ENCODE results near the gene BIRC7. TPM values are rescaled to one million over a fixed set of nuclear protein-coding genes. Genes with fewer than 3 reads are reported as not detected.

BIRC7 gene
- total RNA-seq, 1 experiment from 2014 or later = 0.96 TPM

DNA sequence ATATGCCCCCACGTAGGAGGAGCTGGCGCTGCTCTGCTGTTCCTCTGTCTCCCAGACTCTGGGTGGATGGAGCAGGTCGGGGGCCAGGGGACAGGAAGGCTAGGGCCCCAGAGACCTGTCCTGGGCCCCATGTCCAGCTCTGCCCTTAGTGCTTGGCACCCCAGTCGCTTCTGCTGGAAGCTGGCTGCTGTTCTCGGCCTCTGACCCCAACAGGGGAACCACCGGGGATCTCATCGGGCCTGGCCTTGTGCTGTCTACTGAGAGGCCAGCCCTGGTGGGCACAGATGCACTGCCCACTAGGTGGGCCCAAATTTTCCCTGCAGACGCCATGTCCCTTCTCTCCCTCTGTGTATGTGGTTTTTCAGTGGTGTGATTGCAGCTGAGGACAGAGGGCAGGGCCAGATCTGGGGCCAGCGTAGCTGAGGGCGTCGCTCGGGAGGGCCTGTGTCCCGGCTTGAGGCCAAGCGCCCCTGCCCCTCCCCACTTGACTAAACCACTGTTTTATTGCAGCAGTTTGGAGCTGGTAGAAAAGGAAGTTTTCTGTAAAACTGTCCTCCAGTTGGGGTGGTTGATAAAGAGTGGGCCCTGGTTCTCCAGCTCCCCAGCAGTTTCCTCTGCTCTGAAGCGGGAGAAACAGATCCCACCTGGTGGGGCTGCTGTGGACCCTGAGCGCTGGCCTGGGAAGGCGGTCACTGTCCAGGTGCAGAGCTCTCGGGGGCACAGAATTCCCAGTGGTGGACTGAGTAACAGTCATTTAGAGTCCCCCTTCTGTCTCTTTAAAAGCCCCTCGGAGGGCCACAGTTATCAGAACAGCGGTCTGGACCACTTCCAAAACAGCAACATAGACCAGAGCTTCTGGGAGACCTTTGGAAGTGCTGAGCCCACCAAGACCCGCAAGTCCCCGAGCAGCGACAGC, 51.3 kb downstream of the BIRC7 start:
- Histone ChIP-seq H3K9ac (ENCODE audit: low read length) (no peak overlapping the region), H2AFZ (ENCODE audit: low read depth, low read length, poor library complexity, severe bottlenecking) (no peak overlapping the region), H3K27me3 (ENCODE audit: insufficient read depth, low read length) (no peaks in the 10 kb centered on the region), H3K9me2 (ENCODE audit: insufficient read depth) (no peaks in the 10 kb centered on the region), H3K79me2 (ENCODE audit: insufficient read depth, low read length) (no peaks in the 10 kb centered on the region), H3K4me3 (replicated peaks in 1 of 2; ENCODE audit: low read depth in 1 of 2, low read length in 2 of 2) (no peak overlapping the region), H3K36me3 (ENCODE audit: control insufficient read depth in 1 of 2, insufficient read depth in 2 of 2, low read length in 2 of 2) (peaks cover 0 to 9% of the 10 kb centered on the region in 2 experiments; a peak in 1 of 4 replicates), H3K4me2 (ENCODE audit: low read length) (no peak overlapping the region), H3K4me1 (ENCODE audit: control insufficient read depth in 1 of 2, insufficient read depth in 2 of 2, low read length in 2 of 2) (peaks cover 4 to 14% of the 10 kb centered on the region in 2 experiments; a peak in 3 of 4 replicates), H3K27ac (ENCODE audit: low read depth, low read length) (no peak overlapping the region), H3K9me3 (ENCODE audit: control insufficient read depth in 1 of 2, insufficient read depth in 1 of 2, low read depth in 1 of 2, low read length in 2 of 2) (no peaks in the 10 kb centered on the region), H4K20me1 (ENCODE audit: insufficient read depth) (no peaks in the 10 kb centered on the region)
- TF ChIP-seq, protein P1, sequence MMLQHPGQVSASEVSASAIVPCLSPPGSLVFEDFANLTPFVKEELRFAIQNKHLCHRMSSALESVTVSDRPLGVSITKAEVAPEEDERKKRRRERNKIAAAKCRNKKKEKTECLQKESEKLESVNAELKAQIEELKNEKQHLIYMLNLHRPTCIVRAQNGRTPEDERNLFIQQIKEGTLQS (IDR thresholded peaks at IDR 0.05) = no peak
- TF ChIP-seq POLR2AphosphoS5 (IDR thresholded peaks at IDR 0.05; ENCODE audit: low read depth, low read length) (no peak), EGR1 (IDR thresholded peaks at IDR 0.05; ENCODE audit: low read depth) (no peak), ZFX (IDR thresholded peaks at IDR 0.05) (no peak), SRF (IDR thresholded peaks at IDR 0.05; ENCODE audit: low read depth) (no peak), ELF1 (IDR thresholded peaks at IDR 0.05; ENCODE audit: borderline replicate concordance, low read depth) (no peak), CBX3 (IDR thresholded peaks at IDR 0.05; ENCODE audit: low read depth) (no peak), EZH2phosphoT487 (IDR thresholded peaks at IDR 0.05; ENCODE audit: borderline replicate concordance) (no peak), ZNF274 (IDR thresholded peaks at IDR 0.05; ENCODE audit: low read depth, low read length) (no peak)
- no peak for ATAC-seq
- no TSS peak for BruUV-seq (replicated peaks)
- ChIA-PET RAD21 (ENCODE audit: low non-redundant PET in 1 of 2, low total read pairs in 2 of 2, uncharacterized antibody in 2 of 2, unreplicated experiment in 2 of 2) (interaction anchor here in 1 of 2 experiments (0.7 kb wide), 1 partner anchor 64 kb away, joined by 4 read pairs; no protein-coding TSS in a partner anchor), CTCF (interaction anchor here (1.4 kb wide), 1 partner anchor 63 kb away, joined by 3 read pairs; no protein-coding TSS in a partner anchor), POLR2A (no interaction called here)
- DNase-seq (ENCODE audit: low read depth, low spot score) = no peak
- intact Hi-C loops (cut with micrococcal nuclease) = no loop called here
